NCI-H226 (cell line): ENCODE measurements around the gene MAGEA9.
"Not testable (repeated sequence)": the region's sequence is repeated elsewhere in the genome, so short reads cannot be mapped to it uniquely, and the experiment has no call there.

Source experiments
- DNase-seq: peaks from one replicate; pipeline ENCODE4 v3.0.0-alpha.2; 2015

The MAGEA9 gene

DNA sequence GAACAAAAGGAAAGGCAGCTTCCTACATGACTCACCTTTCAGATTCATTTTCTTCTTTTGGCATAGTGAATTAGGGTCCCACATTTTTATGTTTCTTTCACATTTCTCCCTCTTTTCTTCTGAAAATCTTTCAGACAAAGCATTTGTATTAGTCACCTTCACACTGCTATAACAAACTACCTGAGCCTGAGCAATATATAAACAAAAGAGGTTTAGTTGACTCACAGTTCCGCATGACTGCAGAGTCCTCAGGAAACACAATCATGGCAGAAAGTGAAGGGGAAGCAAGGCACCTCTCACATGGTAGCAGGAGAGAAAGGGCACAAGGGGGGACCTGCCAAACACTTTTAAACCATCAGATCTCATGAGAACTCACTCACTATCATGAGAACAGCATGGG, 36.9 kb downstream of the MAGEA9 start:
- DNase-seq, result no peak

DNA sequence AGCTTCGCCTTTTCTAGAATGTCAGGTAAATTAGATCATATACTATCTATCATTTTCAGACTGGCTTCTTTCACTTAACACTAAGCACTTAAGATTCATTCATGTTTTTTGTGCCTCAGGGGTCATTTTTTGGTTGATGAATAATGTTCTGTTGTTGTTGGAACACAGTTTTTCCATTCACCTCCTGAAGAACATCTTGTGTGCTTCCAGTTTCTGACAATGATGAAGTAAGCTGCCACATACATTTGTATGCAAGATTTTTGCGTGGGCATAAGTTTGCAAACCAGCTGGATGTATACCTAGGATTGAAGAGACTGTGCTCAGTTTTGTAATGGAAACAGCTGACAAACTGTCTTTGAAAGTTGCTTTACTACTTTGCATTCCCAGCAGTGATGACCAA, 37.6 kb downstream of the MAGEA9 start:
- no peak for DNase-seq

DNA sequence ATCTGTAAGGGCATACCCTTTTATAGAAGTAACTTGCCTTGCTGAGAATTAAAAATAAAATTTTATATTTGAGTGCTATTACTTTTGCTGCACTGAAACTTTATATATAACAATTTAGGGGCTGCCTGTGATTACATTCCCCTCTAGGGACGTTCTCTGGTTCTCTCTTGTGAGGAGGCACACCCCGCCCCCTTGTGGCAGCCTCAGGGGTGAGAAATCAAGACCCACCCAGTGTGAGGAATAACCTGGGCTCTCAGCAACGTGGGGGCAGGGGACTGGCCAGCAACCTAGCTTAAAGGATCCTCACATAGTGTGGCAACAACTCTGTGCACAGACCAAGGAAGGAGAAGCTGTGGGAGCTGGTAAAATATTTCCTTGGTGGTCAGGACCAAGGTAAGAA, 43.7 kb downstream of the MAGEA9 start:
- DNase-seq, result no peak

DNA sequence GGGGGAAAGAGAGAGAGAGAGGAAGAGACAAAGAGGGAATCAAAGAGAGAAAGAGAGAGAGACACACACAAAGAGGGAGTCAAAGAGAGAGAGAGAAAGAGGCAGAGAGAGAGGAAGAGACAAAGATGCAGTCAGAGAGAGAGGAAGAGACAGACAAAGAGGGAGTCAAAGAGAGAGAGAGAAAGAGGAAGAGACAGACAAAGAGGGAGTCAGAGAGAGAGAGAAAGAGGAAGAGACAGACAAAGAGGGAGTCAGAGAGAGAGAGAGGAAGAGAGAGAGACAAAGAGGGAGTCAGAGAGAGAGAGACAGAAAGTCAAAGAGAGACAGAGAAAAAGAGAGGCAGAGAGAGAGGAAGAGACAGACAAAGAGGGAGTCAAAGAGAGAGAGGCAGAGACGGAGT, 45.5 kb downstream of the MAGEA9 start:
- DNase-seq, result no peak

DNA sequence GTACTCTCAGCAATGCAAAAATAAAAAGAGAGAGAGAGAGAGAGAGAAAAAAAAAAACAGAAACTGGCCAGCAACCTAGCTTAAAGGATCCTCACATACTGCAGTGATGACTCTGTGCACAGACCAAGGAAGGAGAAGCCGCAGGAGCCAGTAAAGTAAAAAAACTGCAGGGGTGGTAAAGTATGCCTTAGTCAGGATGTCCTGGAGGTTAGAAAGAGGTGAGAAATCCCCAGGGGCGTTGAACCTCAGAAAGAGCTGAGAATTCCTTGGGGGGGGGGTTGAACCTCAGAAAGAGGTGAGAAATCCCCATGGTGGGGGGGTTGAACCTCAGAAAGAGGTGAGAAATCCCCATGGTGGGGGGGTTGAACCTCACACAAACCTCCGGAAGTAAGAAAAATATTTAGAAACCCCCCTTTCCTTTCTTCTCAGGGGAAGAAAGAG, 48.0 kb downstream of the MAGEA9 start:
- no peak for DNase-seq

DNA sequence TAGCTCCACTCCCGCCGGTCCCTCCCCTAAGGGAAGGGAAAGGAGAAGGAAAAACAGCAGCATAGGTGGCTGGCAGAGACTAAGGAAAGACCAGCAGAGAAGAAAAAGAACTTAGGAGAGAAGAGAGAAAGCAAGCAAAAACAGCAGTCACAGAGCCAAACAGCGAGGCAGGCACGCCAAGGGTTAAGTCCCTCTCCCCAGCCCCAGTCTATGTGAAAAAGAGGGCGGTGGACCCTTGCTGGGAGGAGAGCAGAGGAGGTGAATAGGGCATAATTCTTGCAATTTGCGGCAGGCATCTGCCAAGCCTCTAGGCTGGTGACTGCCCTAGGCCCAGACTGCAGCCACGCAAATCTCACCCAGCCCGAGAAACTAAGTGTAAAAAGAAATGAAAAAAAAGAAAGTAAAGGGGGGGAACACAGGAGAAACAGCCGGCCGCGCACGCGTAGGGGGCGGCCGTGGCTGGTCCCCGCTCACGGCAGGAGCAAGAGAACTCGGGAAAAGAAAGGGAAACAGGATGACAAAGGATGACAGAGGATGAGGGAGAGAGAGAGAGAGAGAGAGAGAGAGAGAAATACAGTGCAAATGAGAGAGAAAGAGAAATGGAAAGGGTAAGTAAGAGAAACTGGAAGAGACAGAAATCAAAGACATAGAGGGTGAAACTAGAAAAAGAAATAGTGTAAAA, 48.6 kb downstream of the MAGEA9 start:
- no peak for DNase-seq

DNA sequence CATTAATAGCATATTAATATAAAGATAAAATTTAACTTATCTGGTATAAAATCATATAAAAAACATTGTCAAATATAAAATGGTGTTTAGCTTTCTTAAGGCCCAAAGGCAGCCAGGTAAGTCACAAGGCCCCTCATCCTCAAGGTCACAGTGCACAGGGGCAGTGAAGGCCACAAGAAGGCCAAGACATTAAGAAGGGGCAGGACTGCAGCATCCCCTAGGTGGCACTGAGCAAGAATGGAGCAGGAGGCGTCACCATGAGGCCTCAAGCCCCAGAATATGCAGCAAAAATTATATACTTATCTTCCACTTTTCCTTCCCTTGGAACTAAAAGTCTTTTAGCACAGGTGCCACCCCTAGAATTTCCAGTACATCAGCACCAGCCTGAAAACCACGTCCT, 49.7 kb downstream of the MAGEA9 start:
- DNase-seq, result no peak

DNA sequence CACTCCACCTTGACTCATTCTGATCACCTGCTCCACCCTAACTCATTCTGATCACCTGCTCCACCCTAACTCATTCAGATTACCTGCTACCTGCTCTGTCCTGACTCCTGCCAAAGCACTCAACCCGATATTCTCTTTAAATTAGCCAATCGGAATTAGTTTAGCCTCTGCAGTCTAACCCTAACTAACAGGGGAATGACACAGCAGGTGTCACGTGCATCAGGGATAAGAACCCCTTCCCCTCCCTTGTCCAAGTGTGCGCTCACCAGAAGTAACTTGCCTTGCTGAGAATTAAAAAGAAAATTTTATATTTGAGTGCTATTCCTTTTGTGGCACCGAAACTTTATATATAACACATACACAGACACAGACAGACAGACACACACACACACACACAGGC, 55.0 kb downstream of the MAGEA9 start:
- DNase-seq, result not testable (repeated sequence)

DNA sequence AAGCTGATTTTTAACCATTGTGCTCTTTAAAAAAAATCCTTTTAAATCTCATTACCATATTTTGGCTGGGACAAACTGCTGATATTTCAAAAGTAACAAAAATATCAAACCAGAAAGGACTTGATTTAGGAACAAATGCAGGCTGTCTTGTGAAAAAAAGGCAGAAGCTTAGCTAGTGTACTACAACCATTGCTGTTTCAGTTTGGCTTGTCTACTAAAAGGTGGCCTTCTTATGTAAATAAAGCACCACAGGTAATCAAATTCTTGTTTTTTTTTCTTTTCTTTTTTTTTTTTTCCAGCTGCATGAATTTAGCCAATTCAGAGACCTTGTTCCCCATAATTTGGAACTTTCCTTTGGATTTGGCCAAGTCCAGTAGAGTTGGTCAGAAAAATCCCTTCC, 55.4 kb downstream of the MAGEA9 start:
- no peak for DNase-seq
